ENCODE results near the gene KRT26.

The KRT26 gene

GRCh38 chr17:40794466-40794865 lies 22.5 kb upstream of the KRT26 start:
- H3K4me1 ChIP-seq (ENCODE audit: control insufficient read depth, insufficient read depth, low read length): no peaks in the 10 kb centered on the region
- H3K27ac ChIP-seq (ENCODE audit: low read depth, low read length): no peak overlapping the region
- H3K36me3 ChIP-seq (ENCODE audit: control insufficient read depth, insufficient read depth, low read length): no peaks in the 10 kb centered on the region
- 0 out of 2 replicates have a peak, but pooled peaks cover under 1% of the 10 kb centered on the region for H3K27me3 ChIP-seq (ENCODE audit: control insufficient read depth, insufficient read depth, low read length)
- H3K9ac ChIP-seq (ENCODE audit: low read depth, low read length): no peak overlapping the region
- no peak overlapping the region for H3K4me3 ChIP-seq (ENCODE audit: low read depth, low read length)
- H3K9me3 ChIP-seq (ENCODE audit: control insufficient read depth, insufficient read depth, low read length): no peaks in the 10 kb centered on the region

DNA sequence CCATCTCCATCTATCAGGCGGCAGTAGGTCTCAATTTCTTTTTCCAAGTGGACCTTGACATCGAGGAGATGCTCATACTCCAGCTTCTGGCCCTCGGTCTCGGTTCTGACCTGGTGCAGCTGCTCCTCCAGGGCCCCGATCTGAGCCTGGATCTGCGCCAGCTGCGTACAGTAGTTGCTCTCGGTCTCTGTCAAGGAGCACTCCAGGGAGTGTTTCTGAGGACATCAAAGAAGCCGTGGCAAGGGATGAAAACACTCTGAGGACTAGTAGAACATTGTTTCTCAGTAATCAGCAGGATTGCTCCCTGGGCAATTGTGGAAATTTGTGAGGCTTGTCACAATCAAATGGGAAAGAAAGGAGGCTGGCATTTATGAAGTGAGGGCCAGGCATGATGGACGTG lies 21.8 kb upstream of the KRT26 start:
- Histone ChIP-seq H3K36me3 (ENCODE audit: control insufficient read depth, insufficient read depth, low read length) (no peaks in the 10 kb centered on the region), H3K9me3 (ENCODE audit: control insufficient read depth, insufficient read depth, low read length) (no peaks in the 10 kb centered on the region), H3K4me1 (ENCODE audit: control insufficient read depth, insufficient read depth, low read length) (no peaks in the 10 kb centered on the region), H3K27ac (ENCODE audit: low read depth, low read length) (no peak overlapping the region), H3K9ac (ENCODE audit: low read depth, low read length) (no peak overlapping the region), H3K27me3 (ENCODE audit: control insufficient read depth, insufficient read depth, low read length) (no peaks in the 10 kb centered on the region), H3K4me3 (ENCODE audit: low read depth, low read length) (no peak overlapping the region)

DNA sequence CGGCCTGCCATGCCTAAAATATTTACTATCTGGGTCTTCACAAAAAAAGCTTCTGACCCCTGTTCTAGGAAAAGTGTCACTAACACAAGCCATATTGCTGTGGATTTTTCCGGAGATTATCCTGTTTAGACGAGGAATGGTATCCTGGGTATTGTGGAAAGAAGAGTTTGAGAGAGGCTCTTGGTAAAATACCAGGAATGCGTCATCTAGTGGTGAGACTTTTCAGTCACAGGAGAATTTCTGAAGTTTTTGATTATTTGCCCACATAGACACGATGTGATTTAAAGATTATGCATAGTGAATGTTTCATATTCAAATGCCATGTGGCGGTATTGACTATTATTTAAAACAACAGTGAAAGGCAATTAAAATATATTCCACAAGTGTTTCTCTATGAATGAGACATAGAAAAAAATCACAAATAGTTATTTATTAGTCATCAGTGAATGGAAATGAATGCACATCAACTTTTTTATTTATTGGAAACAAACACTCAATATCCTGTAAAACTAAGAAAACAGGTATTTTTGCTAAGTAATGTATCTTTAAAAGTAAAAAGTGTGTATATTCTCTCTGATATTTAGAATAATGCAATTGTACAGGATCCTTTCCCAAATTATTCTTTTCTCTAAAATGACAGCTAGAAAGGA lies 19.9 kb upstream of the KRT26 start:
- Histone ChIP-seq H3K27ac (ENCODE audit: low read depth, low read length) (no peak overlapping the region), H3K27me3 (ENCODE audit: control insufficient read depth, insufficient read depth, low read length) (no peaks in the 10 kb centered on the region), H3K9ac (ENCODE audit: low read depth, low read length) (no peak overlapping the region), H3K4me1 (ENCODE audit: control insufficient read depth, insufficient read depth, low read length) (no peaks in the 10 kb centered on the region), H3K4me3 (ENCODE audit: low read depth, low read length) (no peak overlapping the region), H3K9me3 (ENCODE audit: control insufficient read depth, insufficient read depth, low read length) (no peaks in the 10 kb centered on the region), H3K36me3 (ENCODE audit: control insufficient read depth, insufficient read depth, low read length) (no peaks in the 10 kb centered on the region)

DNA sequence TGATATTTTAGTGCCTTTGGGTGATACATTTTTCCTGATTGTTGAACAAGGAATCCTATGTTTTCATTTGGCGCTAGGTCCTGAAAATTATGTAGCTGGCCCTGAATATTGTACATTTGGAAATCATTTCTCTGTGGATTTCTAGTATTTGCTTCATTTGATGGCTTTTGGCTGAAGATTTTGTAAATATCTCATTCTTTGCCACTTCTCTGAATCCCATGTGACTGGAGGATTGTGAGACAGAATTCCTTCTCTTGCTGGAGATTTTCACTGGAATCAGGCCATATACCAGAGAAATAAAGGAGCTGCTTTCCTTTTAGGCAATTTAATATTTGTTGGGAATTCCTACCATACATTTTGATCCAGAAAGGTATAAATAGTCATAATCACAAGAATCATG lies 19.1 kb upstream of the KRT26 start:
- Histone ChIP-seq H3K9ac (ENCODE audit: low read depth, low read length) (no peak overlapping the region), H3K4me3 (ENCODE audit: low read depth, low read length) (no peak overlapping the region)

DNA sequence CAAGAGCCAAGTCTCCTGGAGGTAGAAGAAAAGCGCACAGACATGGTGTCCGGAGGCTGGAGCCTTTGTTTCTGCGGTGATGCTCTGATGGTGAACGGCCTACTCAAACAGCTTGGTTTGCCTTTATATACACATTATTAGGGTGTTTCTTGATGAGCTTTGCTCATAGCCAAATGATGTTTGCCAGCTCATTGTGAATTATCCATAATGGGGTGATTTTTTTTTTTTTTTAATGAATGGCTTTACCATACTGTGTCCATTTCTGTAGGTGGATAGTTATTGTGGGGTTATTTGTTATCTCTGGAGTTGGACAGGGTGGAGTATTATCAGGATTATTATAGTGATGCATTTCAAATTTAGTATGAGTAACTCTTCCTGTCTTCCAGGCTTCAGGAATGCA lies 10.4 kb upstream of the KRT26 start, which contains the start of gene KRT27:
Gene KRT27, minus strand, starts transcription at position 101 of the 400 bp plus-strand sequence. Its CDS starts 57 bp downstream, at position 44.
- Histone ChIP-seq H3K9me3 (ENCODE audit: control insufficient read depth, insufficient read depth, low read length) (no peaks in the 10 kb centered on the region), H3K9ac (ENCODE audit: low read depth, low read length) (no peak within 1 kb of the TSS), H3K4me1 (ENCODE audit: control insufficient read depth, insufficient read depth, low read length) (no peaks in the 10 kb centered on the region), H3K27me3 (ENCODE audit: control insufficient read depth, insufficient read depth, low read length) (peaks cover 16% of the 10 kb centered on the region), H3K4me3 (ENCODE audit: low read depth, low read length) (no peak within 1 kb of the TSS), H3K27ac (ENCODE audit: low read depth, low read length) (no peak within 1 kb of the TSS), H3K36me3 (ENCODE audit: control insufficient read depth, insufficient read depth, low read length) (no peaks in the 10 kb centered on the region)

More for the DNA sequence above, 19.1 kb upstream of the KRT26 start:
- Histone ChIP-seq H3K9me3 (ENCODE audit: control insufficient read depth, insufficient read depth, low read length) (no peaks in the 10 kb centered on the region), H3K27ac (ENCODE audit: low read depth, low read length) (no peak overlapping the region), H3K27me3 (ENCODE audit: control insufficient read depth, insufficient read depth, low read length) (no peaks in the 10 kb centered on the region), H3K36me3 (ENCODE audit: control insufficient read depth, insufficient read depth, low read length) (no peaks in the 10 kb centered on the region), H3K4me1 (ENCODE audit: control insufficient read depth, insufficient read depth, low read length) (no peaks in the 10 kb centered on the region)

DNA sequence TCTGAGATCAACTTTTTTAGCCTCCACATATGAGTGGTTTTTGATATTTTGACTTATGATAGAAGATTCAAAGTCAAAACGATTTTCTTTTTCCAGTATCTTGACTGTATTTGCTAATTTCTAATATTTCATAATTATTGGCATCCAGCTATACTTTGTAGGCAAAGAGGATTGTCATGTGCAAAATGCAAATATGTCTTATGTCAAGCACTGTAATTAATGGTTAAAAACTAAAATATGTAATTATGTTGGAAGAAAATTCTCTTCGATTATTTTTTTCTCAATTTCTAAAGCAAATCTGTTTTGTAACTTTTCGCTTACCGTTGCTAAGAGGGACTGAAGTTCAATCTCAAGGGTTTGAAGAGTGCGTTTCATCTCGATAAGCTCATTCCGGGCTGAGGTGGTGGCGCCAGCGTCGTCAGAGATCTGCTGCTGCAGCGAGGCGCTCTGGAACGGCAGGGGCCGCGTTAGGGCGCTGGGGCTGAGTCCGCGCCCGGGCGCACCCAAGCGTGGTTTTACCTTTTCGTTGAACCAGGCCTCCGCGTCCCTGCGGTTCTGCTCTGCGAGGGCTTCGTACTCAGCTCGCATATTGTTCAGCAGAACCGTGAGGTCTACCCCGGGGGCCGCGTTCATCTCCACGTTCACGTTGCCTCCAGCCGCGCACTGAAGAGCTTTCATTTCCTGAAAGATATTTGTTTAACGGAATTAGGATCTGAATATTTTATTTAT lies 7.3 kb upstream of the KRT26 start:
- Histone ChIP-seq H3K4me3 (ENCODE audit: low read depth, low read length) (no peak overlapping the region), H3K9ac (ENCODE audit: low read depth, low read length) (no peak overlapping the region), H3K27me3 (ENCODE audit: control insufficient read depth, insufficient read depth, low read length) (peaks cover 16% of the 10 kb centered on the region), H3K9me3 (ENCODE audit: control insufficient read depth, insufficient read depth, low read length) (no peaks in the 10 kb centered on the region), H3K4me1 (ENCODE audit: control insufficient read depth, insufficient read depth, low read length) (no peaks in the 10 kb centered on the region), H3K27ac (ENCODE audit: low read depth, low read length) (no peak overlapping the region), H3K36me3 (ENCODE audit: control insufficient read depth, insufficient read depth, low read length) (no peaks in the 10 kb centered on the region)

DNA sequence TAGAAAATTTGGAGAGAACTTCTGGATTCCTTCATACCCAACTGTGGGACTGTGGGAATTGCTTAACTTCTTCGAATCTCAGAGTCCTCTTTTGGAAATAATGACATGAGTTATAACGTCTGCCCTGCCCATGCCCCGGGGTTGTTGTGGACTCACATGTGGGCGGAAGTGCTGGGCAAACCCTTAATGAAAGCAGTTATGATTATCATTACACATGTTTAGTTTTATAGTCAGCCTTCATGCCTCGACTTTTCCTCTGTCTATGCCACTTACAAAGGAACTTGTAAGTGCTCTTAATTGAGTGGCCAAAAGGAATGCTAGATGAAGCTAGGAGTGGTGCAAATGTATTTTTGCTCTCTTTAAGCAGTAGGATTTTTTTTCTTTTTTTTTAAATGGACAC lies 6.5 kb upstream of the KRT26 start:
- H3K27me3 ChIP-seq (ENCODE audit: control insufficient read depth, insufficient read depth, low read length): peaks cover 16% of the 10 kb centered on the region
- no peak overlapping the region for H3K9ac ChIP-seq (ENCODE audit: low read depth, low read length)
- H3K27ac ChIP-seq (ENCODE audit: low read depth, low read length): no peak overlapping the region
- H3K9me3 ChIP-seq (ENCODE audit: control insufficient read depth, insufficient read depth, low read length): no peaks in the 10 kb centered on the region
- H3K4me1 ChIP-seq (ENCODE audit: control insufficient read depth, insufficient read depth, low read length): no peaks in the 10 kb centered on the region
- H3K4me3 ChIP-seq (ENCODE audit: low read depth, low read length): no peak overlapping the region
- H3K36me3 ChIP-seq (ENCODE audit: control insufficient read depth, insufficient read depth, low read length): no peaks in the 10 kb centered on the region

DNA sequence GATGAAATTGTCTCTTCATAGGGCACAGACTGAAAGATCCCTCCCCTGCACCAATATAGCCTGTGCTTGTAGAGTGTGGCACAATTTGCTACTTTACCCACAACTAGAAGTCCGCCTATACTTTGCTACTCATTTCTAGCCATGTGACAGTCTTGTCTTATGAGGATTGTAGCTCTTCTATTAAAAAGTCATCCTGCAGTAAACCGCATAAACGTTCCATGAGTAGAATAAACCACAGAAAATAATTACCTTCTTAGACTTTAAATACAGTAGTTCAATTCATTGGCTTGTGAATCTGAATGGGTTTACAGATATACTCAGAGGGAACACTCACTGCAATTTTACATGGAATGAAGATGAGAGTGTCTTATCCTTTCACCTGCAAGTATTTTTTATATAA lies 6.0 kb upstream of the KRT26 start:
- no peak overlapping the region for H3K27ac ChIP-seq (ENCODE audit: low read depth, low read length)
- H3K9ac ChIP-seq (ENCODE audit: low read depth, low read length): no peak overlapping the region
- H3K27me3 ChIP-seq (ENCODE audit: control insufficient read depth, insufficient read depth, low read length): peaks cover 16% of the 10 kb centered on the region
- no peaks in the 10 kb centered on the region for H3K4me1 ChIP-seq (ENCODE audit: control insufficient read depth, insufficient read depth, low read length)
- no peak overlapping the region for H3K4me3 ChIP-seq (ENCODE audit: low read depth, low read length)
- H3K9me3 ChIP-seq (ENCODE audit: control insufficient read depth, insufficient read depth, low read length): no peaks in the 10 kb centered on the region
- no peaks in the 10 kb centered on the region for H3K36me3 ChIP-seq (ENCODE audit: control insufficient read depth, insufficient read depth, low read length)

- Histone ChIP-seq H3K27me3 (ENCODE audit: control insufficient read depth, insufficient read depth, low read length) (peaks cover 16% of the 10 kb centered on the region), H3K9me3 (ENCODE audit: control insufficient read depth, insufficient read depth, low read length) (no peaks in the 10 kb centered on the region)
These were observed 5.5 kb upstream of the KRT26 start for GRCh38 chr17:40777459-40777858.

GRCh38 chr17:40775945-40776344 lies 3.9 kb upstream of the KRT26 start:
- Histone ChIP-seq H3K36me3 (ENCODE audit: control insufficient read depth, insufficient read depth, low read length) (no peaks in the 10 kb centered on the region), H3K27me3 (ENCODE audit: control insufficient read depth, insufficient read depth, low read length) (peaks cover 16% of the 10 kb centered on the region), H3K9me3 (ENCODE audit: control insufficient read depth, insufficient read depth, low read length) (no peaks in the 10 kb centered on the region), H3K27ac (ENCODE audit: low read depth, low read length) (no peak overlapping the region), H3K9ac (ENCODE audit: low read depth, low read length) (no peak overlapping the region), H3K4me1 (ENCODE audit: control insufficient read depth, insufficient read depth, low read length) (no peaks in the 10 kb centered on the region), H3K4me3 (ENCODE audit: low read depth, low read length) (no peak overlapping the region)

More at GRCh38 chr17:40777459-40777858, 5.5 kb upstream of the KRT26 start:
- no peak overlapping the region for H3K9ac ChIP-seq (ENCODE audit: low read depth, low read length)
- H3K27ac ChIP-seq (ENCODE audit: low read depth, low read length): no peak overlapping the region
- no peaks in the 10 kb centered on the region for H3K36me3 ChIP-seq (ENCODE audit: control insufficient read depth, insufficient read depth, low read length)
- H3K4me1 ChIP-seq (ENCODE audit: control insufficient read depth, insufficient read depth, low read length): no peaks in the 10 kb centered on the region
- H3K4me3 ChIP-seq (ENCODE audit: low read depth, low read length): no peak overlapping the region

DNA sequence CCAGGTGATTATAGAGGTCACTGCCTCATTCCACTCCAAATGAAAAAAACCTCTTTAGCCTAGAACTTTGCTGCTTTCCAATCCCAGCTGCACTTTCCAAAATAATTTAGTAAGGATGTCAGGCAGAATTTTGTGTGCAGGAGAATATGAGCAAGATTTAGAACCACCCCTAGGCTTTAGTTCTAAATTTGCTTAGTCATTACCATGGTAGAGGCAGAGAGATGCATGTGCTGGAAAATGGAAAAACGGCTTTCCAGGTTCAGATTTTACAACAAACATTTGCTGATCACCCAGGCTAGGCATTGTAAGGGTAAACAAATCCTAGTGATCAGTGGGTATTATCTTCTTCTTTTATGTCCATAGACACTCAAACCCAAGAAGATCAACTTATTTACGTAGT lies 6.3 kb downstream of the KRT26 start:
- Histone ChIP-seq H3K4me1 (ENCODE audit: control insufficient read depth, insufficient read depth, low read length) (no peaks in the 10 kb centered on the region), H3K9ac (ENCODE audit: low read depth, low read length) (no peak overlapping the region), H3K4me3 (ENCODE audit: low read depth, low read length) (no peak overlapping the region), H3K27ac (ENCODE audit: low read depth, low read length) (no peak overlapping the region), H3K36me3 (ENCODE audit: control insufficient read depth, insufficient read depth, low read length) (no peaks in the 10 kb centered on the region), H3K9me3 (ENCODE audit: control insufficient read depth, insufficient read depth, low read length) (peaks cover 22% of the 10 kb centered on the region), H3K27me3 (ENCODE audit: control insufficient read depth, insufficient read depth, low read length) (no peaks in the 10 kb centered on the region)
